22Rv1 (cell line): ENCODE measurements around the gene TRAF3.

Source experiments
- ZFX ChIP-seq: fragments of 450-650 bp; IDR thresholded peaks from 2 replicates; pipeline ENCODE4 v1.6.1; 2017; ENCODE audit warnings: antibody characterized with exemption, borderline replicate concordance
- TF ChIP-seq, protein P1 (sequence below): fragments of 450-650 bp; IDR thresholded peaks from 2 replicates; pipeline ENCODE4 v1.5.1; 2017; ENCODE audit warnings: mild to moderate bottlenecking

DNA sequence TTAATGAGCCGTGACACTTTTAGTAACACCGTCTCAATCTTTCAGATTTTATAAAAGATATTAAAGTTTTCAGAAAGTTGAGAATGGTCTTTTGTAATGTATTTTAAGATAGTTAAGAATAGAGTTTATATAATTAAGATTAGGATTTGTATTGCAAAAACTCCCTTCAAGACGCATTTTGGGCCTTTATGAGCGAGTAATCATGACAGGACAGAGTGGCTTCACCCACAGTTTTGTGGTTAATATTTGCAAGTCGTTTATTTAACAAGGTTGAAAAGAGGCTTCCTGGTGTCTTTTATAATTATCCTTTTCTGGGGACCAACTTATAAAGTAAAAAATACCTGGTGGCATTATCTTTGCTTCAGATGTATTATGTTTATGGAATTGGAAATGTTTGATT is 44.0 kb downstream of the TRAF3 start:
- TF ChIP-seq, protein P1, sequence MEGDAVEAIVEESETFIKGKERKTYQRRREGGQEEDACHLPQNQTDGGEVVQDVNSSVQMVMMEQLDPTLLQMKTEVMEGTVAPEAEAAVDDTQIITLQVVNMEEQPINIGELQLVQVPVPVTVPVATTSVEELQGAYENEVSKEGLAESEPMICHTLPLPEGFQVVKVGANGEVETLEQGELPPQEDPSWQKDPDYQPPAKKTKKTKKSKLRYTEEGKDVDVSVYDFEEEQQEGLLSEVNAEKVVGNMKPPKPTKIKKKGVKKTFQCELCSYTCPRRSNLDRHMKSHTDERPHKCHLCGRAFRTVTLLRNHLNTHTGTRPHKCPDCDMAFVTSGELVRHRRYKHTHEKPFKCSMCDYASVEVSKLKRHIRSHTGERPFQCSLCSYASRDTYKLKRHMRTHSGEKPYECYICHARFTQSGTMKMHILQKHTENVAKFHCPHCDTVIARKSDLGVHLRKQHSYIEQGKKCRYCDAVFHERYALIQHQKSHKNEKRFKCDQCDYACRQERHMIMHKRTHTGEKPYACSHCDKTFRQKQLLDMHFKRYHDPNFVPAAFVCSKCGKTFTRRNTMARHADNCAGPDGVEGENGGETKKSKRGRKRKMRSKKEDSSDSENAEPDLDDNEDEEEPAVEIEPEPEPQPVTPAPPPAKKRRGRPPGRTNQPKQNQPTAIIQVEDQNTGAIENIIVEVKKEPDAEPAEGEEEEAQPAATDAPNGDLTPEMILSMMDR = no peak
- no peak for TF ChIP-seq ZFX
